ENCODE measurements around the gene HSD11B1.

HSD11B1 gene

DNA sequence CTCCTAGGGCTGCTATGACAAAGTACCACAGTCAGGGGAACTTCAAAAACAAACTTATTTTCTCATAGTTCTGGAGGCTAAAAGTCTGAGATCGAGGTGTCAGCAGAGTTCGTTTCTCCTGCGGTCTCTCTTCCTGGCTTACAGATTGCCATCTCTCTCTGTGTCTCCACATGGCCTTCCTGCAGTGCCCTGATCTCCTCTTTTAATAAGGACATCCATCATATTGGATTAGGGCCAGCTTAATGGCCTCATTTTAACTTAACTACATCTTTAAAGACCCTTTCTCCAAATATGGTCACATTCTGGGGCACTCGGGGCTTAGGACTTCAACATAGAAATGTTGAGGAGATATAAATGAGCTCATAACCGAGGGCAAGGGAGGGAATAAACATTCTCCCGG lies 67.5 kb downstream of the HSD11B1 start:
- no peaks in the 10 kb centered on the region for H3K36me3 ChIP-seq
- no peaks in the 10 kb centered on the region for H3K9me3 ChIP-seq
- DNase-seq, result no peak
- TF ChIP-seq CTCF (IDR thresholded peaks at IDR 0.05), result no peak
- peaks cover 0 to 25% (median 23%) of the 10 kb centered on the region in 4 donors for H3K4me1 ChIP-seq
- no peak overlapping the region for H3K4me3 ChIP-seq
- H3K27me3 ChIP-seq, result no peaks in the 10 kb centered on the region
- no peak overlapping the region for H3K27ac ChIP-seq
- intact Hi-C loops (cut with DNase I; ENCODE audit: low total_unique reads), result no loop called here

- no peak for TF ChIP-seq CTCF (IDR thresholded peaks at IDR 0.05)
- no peaks in the 10 kb centered on the region for H3K9me3 ChIP-seq
- H3K27ac ChIP-seq, result no peak overlapping the region
- H3K4me3 ChIP-seq, result no peak overlapping the region
- H3K27me3 ChIP-seq, result no peaks in the 10 kb centered on the region
- H3K4me1 ChIP-seq, result peaks cover 0 to 12% (median 9%) of the 10 kb centered on the region in 4 donors
- no peak for DNase-seq
- intact Hi-C loops (cut with DNase I; ENCODE audit: low total_unique reads), result no loop called here
- H3K36me3 ChIP-seq, result no peaks in the 10 kb centered on the region
These were observed 69.9 kb downstream of the HSD11B1 start for GRCh38 chr1:209774592-209774991.

DNA sequence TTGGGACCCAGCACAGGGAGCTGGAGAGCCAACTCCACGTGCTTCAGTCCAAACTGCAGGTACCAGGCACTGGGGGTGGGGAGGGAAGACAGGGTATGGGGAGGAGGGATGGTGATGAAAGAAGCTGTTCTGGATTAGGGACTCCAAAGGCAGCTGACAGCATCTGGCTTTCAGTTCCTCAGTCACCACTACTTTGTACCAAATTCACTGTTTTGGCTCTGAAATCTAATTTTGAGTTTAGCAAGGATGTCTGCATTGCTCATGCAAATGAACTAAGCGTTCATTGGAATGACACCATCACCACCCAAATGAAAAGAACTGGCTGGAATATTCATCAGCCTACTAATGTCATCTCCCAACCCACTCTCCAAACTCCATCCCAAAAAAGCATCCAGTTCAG lies 71.0 kb downstream of the HSD11B1 start:
- no peak for DNase-seq
- Histone ChIP-seq H3K36me3 (no peaks in the 10 kb centered on the region), H3K27me3 (no peaks in the 10 kb centered on the region), H3K9me3 (no peaks in the 10 kb centered on the region), H3K4me1 (peaks cover 0 to 4% (median 0%) of the 10 kb centered on the region in 4 donors), H3K4me3 (no peak overlapping the region), H3K27ac (no peak overlapping the region)
- no peak for TF ChIP-seq CTCF (IDR thresholded peaks at IDR 0.05)
- intact Hi-C loops (cut with DNase I; ENCODE audit: low total_unique reads), result loop anchor here (5.0 kb wide), 1 partner anchor 1482 kb away; the partner anchor contains the start of gene RCOR3

DNA sequence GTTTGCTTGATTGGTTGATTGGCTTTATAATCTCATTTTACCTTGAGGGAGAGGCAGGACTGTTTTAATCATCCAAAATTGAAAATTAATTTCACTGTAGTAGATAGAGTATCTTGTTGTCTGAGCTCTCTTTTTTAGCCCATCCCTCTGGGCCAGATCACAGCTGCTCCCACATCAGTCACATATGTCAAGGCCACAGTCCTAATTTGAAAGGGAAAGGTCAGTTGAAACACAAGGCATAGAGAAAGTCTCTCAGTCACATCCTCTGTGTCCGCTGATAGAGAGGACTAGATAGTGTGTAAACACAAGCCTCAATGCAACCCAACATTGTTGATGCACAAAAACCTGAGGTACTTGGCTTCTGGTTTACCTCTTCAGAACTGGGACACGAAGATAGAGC lies 72.9 kb downstream of the HSD11B1 start:
- Histone ChIP-seq H3K9me3 (no peaks in the 10 kb centered on the region), H3K4me3 (no peak overlapping the region), H3K4me1 (no peaks in the 10 kb centered on the region), H3K36me3 (no peaks in the 10 kb centered on the region), H3K27ac (no peak overlapping the region), H3K27me3 (no peaks in the 10 kb centered on the region)
- intact Hi-C loops (cut with DNase I; ENCODE audit: low total_unique reads), result loop anchor here (5.0 kb wide), 1 partner anchor 1480 kb away; the partner anchor contains the start of gene RCOR3
- DNase-seq, result no peak
- no peak for TF ChIP-seq CTCF (IDR thresholded peaks at IDR 0.05)

DNA sequence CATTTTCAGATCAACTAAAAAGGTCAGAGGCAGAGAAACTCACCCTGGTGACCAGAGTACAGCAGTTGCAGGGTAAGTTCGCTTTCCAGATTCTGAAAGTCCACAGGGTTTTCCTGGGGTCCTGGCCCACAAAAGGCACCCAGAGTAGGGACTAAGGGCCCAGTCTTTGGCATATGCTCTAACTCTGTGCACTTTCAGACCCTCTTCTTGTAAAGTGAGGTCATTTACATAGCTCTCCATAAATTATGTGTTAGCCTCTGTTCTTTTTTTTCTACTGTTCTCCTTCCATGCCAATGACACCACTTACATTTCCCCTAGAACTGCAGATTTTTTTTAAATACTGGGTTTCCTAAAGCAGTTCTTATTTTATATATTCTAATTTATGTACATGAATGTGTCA lies 73.5 kb downstream of the HSD11B1 start:
- no peak overlapping the region for H3K27ac ChIP-seq
- no peak for TF ChIP-seq CTCF (IDR thresholded peaks at IDR 0.05)
- no peak overlapping the region for H3K4me3 ChIP-seq
- no peaks in the 10 kb centered on the region for H3K36me3 ChIP-seq
- no peaks in the 10 kb centered on the region for H3K9me3 ChIP-seq
- no peak for DNase-seq
- intact Hi-C loops (cut with DNase I; ENCODE audit: low total_unique reads), result loop anchor here (5.0 kb wide), 1 partner anchor 1479 kb away; the partner anchor contains the start of gene RCOR3
- H3K4me1 ChIP-seq, result peaks cover 0 to under 1% (median under 1%) of the 10 kb centered on the region in 4 donors
- no peaks in the 10 kb centered on the region for H3K27me3 ChIP-seq

GRCh38 chr1:209780268-209780667 lies 75.6 kb downstream of the HSD11B1 start:
- Histone ChIP-seq H3K4me3 (no peak overlapping the region), H3K36me3 (no peaks in the 10 kb centered on the region), H3K9me3 (no peaks in the 10 kb centered on the region), H3K27ac (no peak overlapping the region), H3K4me1 (peaks cover 0 to 15% (median 11%) of the 10 kb centered on the region in 4 donors), H3K27me3 (no peaks in the 10 kb centered on the region)
- TF ChIP-seq CTCF (IDR thresholded peaks at IDR 0.05), result no peak
- no peak for DNase-seq
- intact Hi-C loops (cut with DNase I; ENCODE audit: low total_unique reads), result no loop called here

Data from tibial artery (tissue), 4 donors.